Activated naive CD4-positive, alpha-beta T cell treated with anti-CD3 and anti-CD28 coated beads for 36 hours (primary cell): ENCODE measurements around the gene FAM3D. TPM values are rescaled to one million over a fixed set of nuclear protein-coding genes. Genes with fewer than 3 reads are reported as not detected.

Experiments
- CTCF ChIA-PET: fragments of 350-600 bp; sonication (Branson Sonifier 250); formaldehyde crosslinking; loops from one replicate; lab custom pipeline; 2021; ENCODE audit warnings: antibody characterized with exemption; lab: Charles Lee
- DNase-seq: peaks from one replicate; pipeline ENCODE4 v3.0.0-alpha.2; 2020
- H3K27ac Mint-ChIP-seq: one replicate; pipeline ENCODE4 v1.8.0; 2021; ENCODE audit warnings: mild to moderate bottlenecking, mixed read lengths
- H3K27me3 Mint-ChIP-seq: one replicate; pipeline ENCODE4 v1.8.0; 2021; ENCODE audit warnings: low read depth, mixed read lengths
- H3K36me3 Mint-ChIP-seq: one replicate; pipeline ENCODE4 v1.8.0; 2021; ENCODE audit warnings: low read depth, mixed read lengths
- H3K4me1 Mint-ChIP-seq: one replicate; pipeline ENCODE4 v1.8.0; 2021; ENCODE audit warnings: low read depth, mixed read lengths
- H3K4me3 Mint-ChIP-seq: one replicate; pipeline ENCODE4 v1.8.0; 2021; ENCODE audit warnings: mild to moderate bottlenecking, moderate library complexity, mixed read lengths
- H3K9me3 Mint-ChIP-seq: one replicate; pipeline ENCODE4 v1.8.0; 2021; ENCODE audit warnings: mixed read lengths
- intact Hi-C: fragments of 100-400 bp; cut with micrococcal nuclease; formaldehyde crosslinking; loops from one replicate; pipeline ENCODE4 v1.15.1; 2023
- total RNA-seq, 2 experiments: library from RNA; stranded (reverse); gene quantifications; one replicate each; pipeline ENCODE4 v1.2.3, GENCODE V29; 2021

The FAM3D gene
- total RNA-seq, 2 experiments from 2014 or later: not detected

GRCh38 chr3:58630076-58630709 is 36.4 kb downstream of the FAM3D start:
- Mint-ChIP-seq H3K36me3 (no peaks in the 10 kb centered on the region), H3K4me1 (no peaks in the 10 kb centered on the region), H3K27ac (no peak overlapping the region), H3K4me3 (no peak overlapping the region), H3K27me3 (no peaks in the 10 kb centered on the region), H3K9me3 (no peaks in the 10 kb centered on the region)
- intact Hi-C loops: loop anchor here (1.0 kb wide), 6 partner anchors 62 to 443 kb away; partner anchors contain the start of genes HTD2 and RPP14
- CTCF ChIA-PET: interaction anchor here (0.5 to 11.1 kb wide), 23 partner anchors 9 to 452 kb away, joined by 3 to 256 read pairs (median 4); partner anchors contain the start of genes FAM107A, HTD2 and RPP14
- peak; percentile 81 for DNase-seq

- CTCF ChIA-PET: interaction anchor here (0.8 to 11.1 kb wide), 17 partner anchors 9 to 324 kb away, joined by 3 to 256 read pairs (median 5); partner anchors contain the start of genes FAM107A, HTD2 and RPP14
- Mint-ChIP-seq H3K27ac (no peak overlapping the region), H3K9me3 (no peaks in the 10 kb centered on the region), H3K4me1 (no peaks in the 10 kb centered on the region), H3K4me3 (no peak overlapping the region), H3K36me3 (no peaks in the 10 kb centered on the region), H3K27me3 (no peaks in the 10 kb centered on the region)
- intact Hi-C loops: loop anchor here (1.0 kb wide), 6 partner anchors 61 to 442 kb away; partner anchors contain the start of genes HTD2 and RPP14
- no peak for DNase-seq
Measured at GRCh38 chr3:58629629-58630028, 36.9 kb downstream of the FAM3D start.

DNA sequence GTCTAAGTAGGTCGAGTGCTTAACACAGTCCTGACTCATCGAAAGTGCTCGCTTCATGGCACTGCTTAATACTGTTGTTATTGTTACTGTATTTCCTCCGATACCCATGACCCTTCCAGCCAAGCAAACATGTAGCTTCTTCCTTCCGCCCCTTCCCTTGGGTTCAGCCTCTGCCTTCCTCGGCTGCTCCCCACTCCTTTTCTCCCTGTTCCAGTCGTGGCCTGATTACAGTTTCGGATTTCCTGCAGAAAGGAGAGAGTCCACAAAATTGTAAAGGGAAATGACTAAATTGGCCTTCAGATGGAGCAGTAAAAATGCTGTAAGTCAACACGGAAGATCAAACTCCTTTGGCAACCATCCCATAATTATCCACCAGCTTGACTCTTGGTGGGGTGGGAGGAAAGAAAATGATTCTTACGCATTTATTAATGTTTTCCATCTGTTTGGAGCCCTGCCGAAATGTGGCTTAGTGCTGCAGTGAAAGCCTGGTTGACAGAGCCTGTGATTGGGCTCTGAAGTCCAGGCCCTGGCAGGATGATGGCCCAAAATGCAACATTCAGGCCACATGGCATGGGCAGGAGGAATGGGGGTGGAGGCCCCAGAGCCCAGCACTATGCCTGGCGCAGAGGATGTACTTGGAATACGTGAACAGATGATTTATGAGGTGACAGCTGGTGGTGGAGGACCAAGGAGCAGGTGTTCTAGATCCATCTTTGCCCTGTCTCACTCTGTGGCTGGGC is 37.6 kb downstream of the FAM3D start:
- no peaks in the 10 kb centered on the region for H3K9me3 Mint-ChIP-seq
- intact Hi-C loops: no loop called here
- no peak overlapping the region for H3K4me3 Mint-ChIP-seq
- no peaks in the 10 kb centered on the region for H3K4me1 Mint-ChIP-seq
- CTCF ChIA-PET: interaction anchor here (0.9 to 11.1 kb wide), 4 partner anchors 13 to 323 kb away, joined by 4 to 256 read pairs (median 9); partner anchors contain the start of genes FAM107A, HTD2 and RPP14
- no peak for DNase-seq
- no peaks in the 10 kb centered on the region for H3K36me3 Mint-ChIP-seq
- H3K27ac Mint-ChIP-seq: no peak overlapping the region
- H3K27me3 Mint-ChIP-seq: no peaks in the 10 kb centered on the region

DNA sequence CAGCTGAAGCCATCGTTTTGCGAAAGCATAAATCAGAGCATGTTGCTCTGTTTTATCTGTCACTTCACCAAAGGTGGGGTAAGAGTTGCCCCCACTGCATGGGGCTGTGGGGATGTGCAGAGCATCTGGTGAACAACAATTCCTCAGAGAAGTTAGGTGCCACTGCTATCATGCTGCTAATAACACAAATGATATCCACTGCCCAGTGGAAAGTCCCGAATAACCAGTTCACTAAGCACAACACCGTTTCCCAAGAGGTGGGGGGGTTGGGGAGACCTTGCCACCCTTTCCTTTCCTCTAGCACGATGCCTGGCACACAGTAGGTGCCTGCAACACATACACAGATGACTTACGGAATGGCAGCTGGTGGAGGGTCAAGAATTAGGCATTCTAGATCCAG is 38.6 kb downstream of the FAM3D start:
- Mint-ChIP-seq H3K4me3 (no peak overlapping the region), H3K9me3 (no peaks in the 10 kb centered on the region), H3K36me3 (no peaks in the 10 kb centered on the region), H3K4me1 (no peaks in the 10 kb centered on the region), H3K27me3 (no peaks in the 10 kb centered on the region), H3K27ac (no peak overlapping the region)
- CTCF ChIA-PET: interaction anchor here (0.6 to 11.1 kb wide), 2 partner anchors 9 to 57 kb away, joined by 5 to 256 read pairs; partner anchors contain the start of gene FAM107A
- no peak for DNase-seq
- intact Hi-C loops: no loop called here

- intact Hi-C loops: no loop called here
Measured at GRCh38 chr3:58627570-58627885, 39.0 kb downstream of the FAM3D start.

GRCh38 chr3:58626841-58627569 is 39.6 kb downstream of the FAM3D start:
- DNase-seq: no peak
- no peaks in the 10 kb centered on the region for H3K9me3 Mint-ChIP-seq
- intact Hi-C loops: no loop called here
- CTCF ChIA-PET: interaction anchor here (0.5 to 11.1 kb wide), 5 partner anchors 10 to 410 kb away, joined by 3 to 256 read pairs (median 3); partner anchors contain the start of gene FAM107A
- H3K4me1 Mint-ChIP-seq: no peaks in the 10 kb centered on the region
- H3K4me3 Mint-ChIP-seq: no peak overlapping the region
- no peak overlapping the region for H3K27ac Mint-ChIP-seq
- H3K36me3 Mint-ChIP-seq: no peaks in the 10 kb centered on the region
- H3K27me3 Mint-ChIP-seq: no peaks in the 10 kb centered on the region

More at GRCh38 chr3:58627570-58627885, 39.0 kb downstream of the FAM3D start:
- Mint-ChIP-seq H3K36me3 (no peaks in the 10 kb centered on the region), H3K9me3 (no peaks in the 10 kb centered on the region), H3K27me3 (no peaks in the 10 kb centered on the region), H3K27ac (no peak overlapping the region), H3K4me1 (no peaks in the 10 kb centered on the region), H3K4me3 (no peak overlapping the region)
- CTCF ChIA-PET: interaction anchor here (0.6 to 11.1 kb wide), 3 partner anchors 10 to 411 kb away, joined by 3 to 256 read pairs (median 5); partner anchors contain the start of gene FAM107A
- DNase-seq: no peak

DNA sequence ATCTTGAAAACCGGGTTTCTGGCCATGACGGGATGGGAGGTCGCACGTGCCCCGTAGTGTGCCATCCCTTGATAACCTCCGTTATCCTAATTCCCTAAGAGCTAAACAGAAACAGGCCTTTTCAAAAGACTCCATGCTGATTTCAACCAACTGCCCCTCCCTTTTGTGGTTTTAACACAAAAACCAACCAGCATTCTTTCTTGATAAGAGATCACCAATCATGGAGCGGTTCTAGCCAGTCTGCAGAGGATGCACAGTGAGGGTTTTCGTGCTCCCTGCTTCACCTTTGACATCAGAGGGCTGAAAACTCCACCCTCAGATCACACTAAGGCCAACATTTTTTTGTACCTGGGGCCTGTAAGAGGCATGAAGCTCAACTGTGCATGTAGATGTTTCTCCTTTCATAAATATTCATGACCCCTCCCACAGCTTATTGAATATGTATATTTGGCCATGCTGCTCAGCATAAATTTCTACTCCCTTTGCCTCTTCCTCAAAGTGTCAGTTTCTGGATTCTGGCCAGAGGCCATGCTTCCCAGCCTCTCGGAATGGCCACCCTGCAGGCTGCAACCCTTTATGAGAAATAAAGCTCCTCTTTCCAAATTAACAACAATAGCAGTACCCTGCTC is 41.3 kb downstream of the FAM3D start:
- CTCF ChIA-PET: interaction anchor here (0.6 to 11.1 kb wide), 3 partner anchors 40 to 65 kb away, joined by 3 to 256 read pairs (median 4); partner anchors contain the start of gene FAM107A
- Mint-ChIP-seq H3K4me1 (no peaks in the 10 kb centered on the region), H3K9me3 (no peaks in the 10 kb centered on the region), H3K27ac (no peak overlapping the region), H3K4me3 (no peak overlapping the region), H3K36me3 (no peaks in the 10 kb centered on the region), H3K27me3 (no peaks in the 10 kb centered on the region)
- intact Hi-C loops: no loop called here
- DNase-seq: no peak

- no peak overlapping the region for H3K4me3 Mint-ChIP-seq
- H3K4me1 Mint-ChIP-seq: no peaks in the 10 kb centered on the region
- no peaks in the 10 kb centered on the region for H3K27me3 Mint-ChIP-seq
- no peaks in the 10 kb centered on the region for H3K9me3 Mint-ChIP-seq
- no peak for DNase-seq
- H3K36me3 Mint-ChIP-seq: no peaks in the 10 kb centered on the region
- CTCF ChIA-PET: interaction anchor here (11.1 kb wide), 1 partner anchor 53 kb away, joined by 256 read pairs; the partner anchor contains the start of gene FAM107A
- intact Hi-C loops: no loop called here
- no peak overlapping the region for H3K27ac Mint-ChIP-seq
Measured at GRCh38 chr3:58624550-58624949, 42.0 kb downstream of the FAM3D start.

DNA sequence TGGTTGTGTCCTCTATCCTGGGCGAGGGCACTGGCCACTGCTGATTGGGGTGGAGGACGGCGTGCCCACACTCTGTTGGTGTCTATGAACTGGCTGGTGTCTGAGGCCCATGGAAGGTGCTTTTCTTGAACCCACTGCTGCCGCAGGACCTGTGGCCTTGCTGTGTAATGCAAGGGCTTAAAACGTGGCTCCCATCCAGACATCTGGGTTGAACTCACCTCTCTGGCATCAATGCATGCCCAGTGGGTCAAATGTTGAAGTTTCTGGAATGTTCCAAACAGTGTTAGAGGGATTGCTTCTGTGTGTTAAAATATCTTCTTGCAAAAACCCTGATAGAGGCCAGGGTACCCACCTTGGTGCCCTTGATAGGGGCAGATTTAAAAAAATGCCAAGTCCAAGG is 42.6 kb downstream of the FAM3D start:
- Mint-ChIP-seq H3K27ac (no peak overlapping the region), H3K36me3 (no peaks in the 10 kb centered on the region), H3K4me1 (no peaks in the 10 kb centered on the region), H3K9me3 (no peaks in the 10 kb centered on the region), H3K4me3 (no peak overlapping the region), H3K27me3 (no peaks in the 10 kb centered on the region)
- CTCF ChIA-PET: interaction anchor here (2.5 kb wide), 1 partner anchor 54 kb away, joined by 8 read pairs; no protein-coding TSS in a partner anchor
- DNase-seq: no peak
- intact Hi-C loops: no loop called here

- intact Hi-C loops: no loop called here
- Mint-ChIP-seq H3K9me3 (no peaks in the 10 kb centered on the region), H3K4me1 (no peaks in the 10 kb centered on the region), H3K27ac (no peak overlapping the region), H3K36me3 (no peaks in the 10 kb centered on the region), H3K27me3 (no peaks in the 10 kb centered on the region), H3K4me3 (no peak overlapping the region)
- CTCF ChIA-PET: interaction anchor here (2.5 kb wide), 1 partner anchor 54 kb away, joined by 8 read pairs; no protein-coding TSS in a partner anchor
- DNase-seq: no peak
Measured at GRCh38 chr3:58623478-58623877, 43.1 kb downstream of the FAM3D start.

- Mint-ChIP-seq H3K27me3 (no peaks in the 10 kb centered on the region), H3K9me3 (no peaks in the 10 kb centered on the region), H3K4me3 (no peak overlapping the region), H3K4me1 (no peaks in the 10 kb centered on the region), H3K36me3 (no peaks in the 10 kb centered on the region), H3K27ac (no peak overlapping the region)
- DNase-seq: no peak
- intact Hi-C loops: no loop called here
- CTCF ChIA-PET: interaction anchor here (2.5 kb wide), 1 partner anchor 53 kb away, joined by 8 read pairs; no protein-coding TSS in a partner anchor
Measured at GRCh38 chr3:58622892-58623291, 43.7 kb downstream of the FAM3D start.
